Measurements from ENCODE around the gene FHIT. TPM values are rescaled to one million over a fixed set of nuclear protein-coding genes. Genes with fewer than 3 reads are reported as not detected.

FHIT gene
- total and polyA plus RNA-seq, 2 of the 4 experiments (the other 2 are of a cell fraction) = 0.07 TPM; not detected in 1

GRCh38 chr3:59878038-59878427 lies 1373.2 kb downstream of the FHIT start:
- in situ Hi-C loops (cut with MboI; ENCODE audit: low sequenced_read_pairs) (no loop called here), dilution Hi-C loops (cut with HindIII; ENCODE audit: low sequenced_read_pairs, unreplicated experiment) (no loop called here), intact Hi-C loops (cut with micrococcal nuclease) (no loop called here)
- Histone ChIP-seq H3K36me3 (ENCODE audit: control insufficient read depth, insufficient read depth, low read length) (no peaks in the 10 kb centered on the region), H2BK20ac (ENCODE audit: low read depth, low read length) (no peak overlapping the region), H3K9me1 (ENCODE audit: insufficient read depth, low read length) (no peaks in the 10 kb centered on the region), H3K4ac (ENCODE audit: low read depth, low read length) (no peak overlapping the region), H4K20me1 (ENCODE audit: insufficient read depth, low read length) (no peaks in the 10 kb centered on the region), H2BK15ac (ENCODE audit: low read depth, low read length) (no peak overlapping the region), H3K14ac (replicated peaks; ENCODE audit: low read depth, low read length) (no peak overlapping the region), H3K4me1 (ENCODE audit: control insufficient read depth, insufficient read depth, low read length) (no peaks in the 10 kb centered on the region), H3K23ac (ENCODE audit: low read depth, low read length) (no peak overlapping the region), H3K4me3 (ENCODE audit: insufficient read depth, low read depth, low read length) (no peak overlapping the region), H2AFZ (replicated peaks; ENCODE audit: low read length, poor library complexity) (no peak overlapping the region), H3K79me1 (ENCODE audit: low read depth in 1 of 2, low read length in 2 of 2) (no peaks in the 10 kb centered on the region), H2AK9ac (replicated peaks; ENCODE audit: low read depth, low read length, poor library complexity) (no peak overlapping the region), H3K4me2 (ENCODE audit: low read depth, low read length) (no peak overlapping the region), H3K27ac (ENCODE audit: insufficient read depth, low read length) (no peak overlapping the region), H2BK5ac (ENCODE audit: low read depth, low read length, poor library complexity, severe bottlenecking) (no peak overlapping the region), H4K5ac (ENCODE audit: low read depth, low read length) (no peak overlapping the region), H3K9me3 (ENCODE audit: control insufficient read depth, insufficient read depth, low read length) (no peaks in the 10 kb centered on the region), H3K18ac (ENCODE audit: low read depth, low read length) (no peak overlapping the region), H4K8ac (ENCODE audit: low read depth in 2 of 2, low read length in 2 of 2) (no peak overlapping the region), H3K9ac (ENCODE audit: low read depth, low read length) (no peak overlapping the region), H4K91ac (ENCODE audit: insufficient read depth, low read depth, low read length) (no peak overlapping the region), H2BK120ac (ENCODE audit: low read depth, low read length) (no peak overlapping the region), H3K56ac (ENCODE audit: extremely low read depth, insufficient read depth, low read length) (no peak overlapping the region), H2AK5ac (ENCODE audit: low read depth, low read length) (no peak overlapping the region), H3K27me3 (ENCODE audit: control insufficient read depth, insufficient read depth, low read length) (peaks cover 9% of the 10 kb centered on the region)
- TF ChIP-seq RFX5 (IDR thresholded peaks at IDR 0.05; ENCODE audit: low read depth, low read length) = no peak
- TF ChIP-seq RAD21 (IDR thresholded peaks at IDR 0.05; ENCODE audit: low read length) = no peak
- no peak for TF ChIP-seq MAFK (IDR thresholded peaks at IDR 0.05; ENCODE audit: low read depth, low read length)
- TF ChIP-seq SMC3 (IDR thresholded peaks at IDR 0.05; ENCODE audit: low read depth, low read length) = no peak
- TF ChIP-seq POLR2A (IDR thresholded peaks at IDR 0.05; ENCODE audit: low read depth, low read length) = no peak
- TF ChIP-seq CTCF (conservative IDR thresholded peaks at IDR 0.05; ENCODE audit: low read depth, low read length) = no peak
- TF ChIP-seq CEBPB (IDR thresholded peaks at IDR 0.05; ENCODE audit: low read depth, low read length) = no peak
- TF ChIP-seq RCOR1 (IDR thresholded peaks at IDR 0.05; ENCODE audit: insufficient replicate concordance, low read length) = no peak
- TF ChIP-seq ELK1 (IDR thresholded peaks at IDR 0.05; ENCODE audit: borderline replicate concordance, low read depth, low read length) = no peak
- TF ChIP-seq BHLHE40 (IDR thresholded peaks at IDR 0.05; ENCODE audit: low read depth, low read length) = no peak
- TF ChIP-seq USF2 (IDR thresholded peaks at IDR 0.05; ENCODE audit: low read depth, low read length) = no peak
- TF ChIP-seq MAZ (IDR thresholded peaks at IDR 0.05; ENCODE audit: borderline replicate concordance, low read depth, low read length) = no peak
- no peak for TF ChIP-seq NFE2L2 (IDR thresholded peaks at IDR 0.05; ENCODE audit: low read depth, low read length)
- no peak for TF ChIP-seq FOS (IDR thresholded peaks at IDR 0.05; ENCODE audit: low read depth, low read length)
- no peak for TF ChIP-seq CHD1 (IDR thresholded peaks at IDR 0.05; ENCODE audit: low read depth, low read length)
- TF ChIP-seq MXI1 (IDR thresholded peaks at IDR 0.05; ENCODE audit: borderline replicate concordance, low read depth, low read length) = no peak
- ATAC-seq (ENCODE audit: low read depth) = no peak
- DNase-seq = peak; percentile 8
- ChIA-PET POLR2A (ENCODE audit: unreplicated experiment) (no interaction called here), CTCF (no interaction called here)
- no CpG with 5 or more reads among the region's 2 CpGs for WGBS, 2 experiments (ENCODE audit: extremely low coverage in 2 of 2, insufficient read length in 1 of 2)
- BruUV-seq (replicated peaks) = no TSS peak
